Measurements from ENCODE around the gene SEMA5A.

The SEMA5A gene

DNA sequence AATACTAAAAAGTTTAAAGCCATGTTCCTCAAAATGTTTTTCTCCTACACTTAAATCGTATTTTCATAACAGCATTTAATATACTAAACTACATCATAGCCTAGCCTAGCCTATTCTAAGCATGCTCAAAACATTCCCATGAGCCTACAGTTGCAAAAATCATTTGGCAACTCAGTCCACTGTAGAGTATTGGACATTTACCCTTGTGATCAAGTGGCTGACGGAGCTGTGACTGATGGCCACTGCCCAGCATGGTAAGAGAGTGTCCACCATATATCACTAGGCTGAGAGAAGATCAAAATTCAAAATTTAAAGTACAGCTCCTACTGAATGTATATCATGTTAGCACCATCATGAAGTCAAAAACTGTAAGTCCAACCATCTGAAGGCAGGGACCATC, 30.9 kb downstream of the SEMA5A start:
- DNase-seq (ENCODE audit: low spot score): no peak

DNA sequence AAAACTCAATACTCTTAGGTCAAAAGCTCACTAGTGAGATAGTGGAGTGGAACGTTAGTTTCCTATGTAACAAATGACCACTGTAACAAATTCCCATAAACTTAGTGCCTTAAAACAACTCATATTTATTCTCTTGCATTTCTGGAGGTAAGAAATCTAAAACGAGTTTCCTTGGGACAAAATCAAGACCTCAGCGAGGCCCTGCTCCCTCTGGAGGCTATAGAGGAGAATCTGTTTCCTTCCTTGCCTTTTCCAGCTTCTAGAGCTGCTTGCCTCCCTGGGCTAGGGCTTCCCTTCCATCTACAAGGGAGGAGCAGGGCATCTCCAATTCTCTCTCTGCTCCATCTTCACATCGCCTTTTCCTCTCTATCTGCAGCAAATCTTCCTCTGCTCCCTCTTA, 32.0 kb downstream of the SEMA5A start:
- peak; percentile 42 for DNase-seq (ENCODE audit: low spot score)

DNA sequence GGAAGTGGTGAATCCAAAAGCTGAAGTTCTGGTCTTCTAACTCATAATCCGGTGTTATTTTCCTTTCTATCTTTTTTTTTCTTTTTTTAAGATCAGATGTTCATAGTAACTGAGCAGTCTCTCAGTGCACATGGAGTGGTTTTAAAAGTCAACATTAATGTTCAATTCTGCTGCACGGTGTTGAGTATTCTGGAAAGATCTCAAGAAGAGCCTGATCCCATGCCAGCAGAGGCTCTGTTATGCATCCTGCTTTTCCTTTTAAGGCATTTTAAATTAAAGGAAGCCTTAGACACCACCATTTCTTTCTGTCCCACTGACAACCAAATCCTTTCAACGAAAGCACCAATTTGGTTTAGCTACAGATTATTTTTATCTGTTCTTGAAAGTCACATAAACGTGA, 33.4 kb downstream of the SEMA5A start:
- no peak for DNase-seq (ENCODE audit: low spot score)

DNA sequence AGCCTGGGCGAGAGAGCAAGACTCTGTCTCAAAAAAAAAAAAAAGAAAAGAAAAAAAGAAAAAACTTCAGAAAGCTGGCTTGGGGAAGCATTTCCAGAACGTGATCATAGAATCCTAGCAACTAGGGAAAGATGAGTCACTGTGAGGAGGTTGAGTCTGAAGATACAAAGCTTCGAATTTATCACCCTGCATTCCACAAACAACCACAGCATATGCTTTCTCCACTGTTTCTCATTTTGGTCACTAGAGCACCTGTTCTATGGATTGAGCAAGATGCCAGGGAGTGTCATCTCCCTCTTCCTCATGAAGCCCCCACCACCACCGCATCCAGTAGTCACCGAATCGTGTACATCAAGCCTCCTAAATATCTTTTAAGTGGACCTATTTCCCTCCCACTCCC, 37.9 kb downstream of the SEMA5A start:
- DNase-seq (ENCODE audit: low spot score): no peak

DNA sequence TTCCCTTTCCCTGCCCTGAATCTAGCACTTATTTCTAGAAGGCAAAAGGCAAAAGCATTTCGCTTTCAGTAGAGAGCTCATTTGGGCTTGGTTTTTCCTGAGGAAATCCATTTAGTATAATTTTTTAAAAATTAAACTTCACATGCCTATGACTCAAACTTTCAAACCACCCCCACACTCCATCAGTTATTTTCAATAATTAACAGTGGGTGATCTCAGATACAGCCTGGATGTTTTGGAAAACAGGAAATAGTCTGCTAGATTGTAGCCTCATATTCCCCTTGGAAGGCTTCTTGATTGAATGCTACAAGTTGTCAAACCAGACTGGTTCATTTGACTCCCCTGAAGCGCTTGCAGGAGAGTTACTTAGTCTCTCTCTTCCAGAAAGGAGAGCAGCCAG, 40.6 kb downstream of the SEMA5A start:
- DNase-seq (ENCODE audit: low spot score): no peak

DNA sequence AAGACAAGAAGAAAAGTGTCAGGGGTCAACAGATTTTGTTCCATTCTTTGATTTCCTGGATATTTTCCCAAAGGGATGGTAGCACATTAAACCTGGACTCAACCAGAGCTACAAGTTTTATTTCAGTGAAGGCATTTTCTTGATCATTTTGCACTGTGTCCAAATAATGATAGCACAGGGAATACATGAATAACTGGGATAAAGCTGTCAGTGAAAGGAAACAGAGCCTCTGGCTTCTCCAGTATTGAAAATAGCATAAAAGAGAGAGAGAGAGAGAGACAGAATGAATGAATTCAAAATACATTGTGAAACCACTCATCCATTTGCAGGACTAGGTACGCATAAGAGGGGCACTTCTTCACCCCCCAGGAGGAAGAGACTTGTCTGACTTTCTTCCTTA, 43.0 kb downstream of the SEMA5A start:
- DNase-seq (ENCODE audit: low spot score): no peak

DNA sequence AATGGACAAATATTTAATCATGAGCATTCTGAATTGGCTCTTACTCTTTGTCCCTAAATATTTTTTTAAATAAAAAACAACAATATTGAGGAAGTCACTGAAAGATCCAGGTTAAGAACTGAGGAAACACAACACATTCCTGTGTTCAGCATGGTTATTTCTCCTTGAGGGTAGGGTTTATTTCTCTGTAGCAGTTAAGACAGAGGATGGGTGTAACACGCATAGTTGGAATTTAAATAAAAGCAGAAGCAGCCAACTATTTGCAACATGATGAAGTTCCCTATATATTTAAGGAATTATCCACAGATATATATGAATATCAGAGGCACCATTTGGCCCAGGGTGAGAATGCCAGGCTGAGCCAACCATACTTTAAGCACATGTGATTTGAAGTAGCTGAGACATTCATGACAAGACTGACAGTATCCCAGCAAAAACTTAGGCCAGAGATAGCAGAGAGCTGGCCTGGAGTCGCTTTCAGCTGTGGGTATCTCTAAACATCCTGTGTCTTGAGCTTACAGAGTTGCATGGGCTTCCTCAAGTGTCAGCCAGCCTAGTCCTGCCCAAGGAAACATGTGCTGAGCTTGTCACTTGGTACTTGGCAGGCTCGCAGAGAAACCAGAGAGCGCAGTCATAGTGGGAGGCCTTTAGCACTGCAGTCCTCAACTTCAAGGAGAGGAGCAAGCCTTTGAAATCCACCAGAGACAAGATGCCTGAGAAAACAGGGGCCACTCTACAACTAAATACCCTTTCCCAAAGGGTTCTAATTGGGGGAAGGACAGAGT, 43.6 kb downstream of the SEMA5A start:
- no peak for DNase-seq (ENCODE audit: low spot score)

DNA sequence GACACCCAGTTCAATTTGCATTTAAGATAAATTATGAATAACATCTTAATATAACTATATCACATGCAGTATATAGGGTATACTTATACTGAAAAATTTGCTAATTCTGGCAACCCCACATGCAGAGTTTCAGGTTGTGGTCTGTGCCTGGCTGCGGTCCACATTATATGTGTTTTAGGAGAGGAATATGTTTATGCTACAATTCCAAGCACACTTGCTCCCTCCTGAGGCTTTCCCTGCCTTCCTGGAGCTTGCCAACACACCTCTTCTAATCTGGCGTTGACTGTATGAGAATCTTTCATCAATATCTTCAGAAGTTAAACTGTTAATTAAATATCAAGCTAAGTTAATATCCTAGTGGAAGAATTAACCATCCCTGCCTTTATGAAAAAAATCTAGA, 45.2 kb downstream of the SEMA5A start:
- no peak for DNase-seq (ENCODE audit: low spot score)

DNA sequence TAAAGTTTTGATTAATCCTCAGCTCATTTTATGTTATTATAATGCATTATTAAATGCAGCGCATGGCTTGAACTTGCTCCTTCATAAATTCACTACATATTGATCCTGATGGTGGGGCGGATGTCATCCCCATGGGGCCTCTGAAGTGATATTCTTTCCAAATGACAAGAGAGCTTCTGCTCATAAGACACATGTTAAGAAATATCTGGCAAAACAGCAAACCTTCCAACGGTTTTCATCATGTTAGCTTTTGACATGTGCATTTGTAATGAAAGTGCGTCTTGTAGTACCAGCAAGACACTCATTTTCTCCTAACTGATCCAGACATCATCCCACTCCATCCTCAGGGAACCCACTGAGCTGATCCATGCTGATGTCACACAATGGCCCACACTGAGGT, 45.7 kb downstream of the SEMA5A start:
- DNase-seq (ENCODE audit: low spot score): no peak

DNA sequence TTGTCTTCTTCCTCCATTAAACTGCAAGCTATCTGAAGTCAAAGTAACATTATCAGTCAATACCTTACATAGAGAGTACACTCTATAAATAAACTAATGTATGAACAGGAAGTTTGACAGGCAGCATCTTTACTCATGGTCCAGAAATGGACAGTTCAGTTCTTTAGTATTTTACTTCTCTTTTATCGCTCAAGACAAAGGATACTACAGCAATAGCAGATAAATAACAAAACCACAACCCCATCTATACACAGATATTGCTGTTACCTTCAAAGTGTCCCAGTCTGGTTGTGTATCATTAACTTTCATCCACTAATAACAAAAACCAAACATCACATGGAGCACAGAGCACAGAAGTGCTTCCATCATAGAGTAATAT, 46.4 kb downstream of the SEMA5A start:
- no peak for DNase-seq (ENCODE audit: low spot score)

DNA sequence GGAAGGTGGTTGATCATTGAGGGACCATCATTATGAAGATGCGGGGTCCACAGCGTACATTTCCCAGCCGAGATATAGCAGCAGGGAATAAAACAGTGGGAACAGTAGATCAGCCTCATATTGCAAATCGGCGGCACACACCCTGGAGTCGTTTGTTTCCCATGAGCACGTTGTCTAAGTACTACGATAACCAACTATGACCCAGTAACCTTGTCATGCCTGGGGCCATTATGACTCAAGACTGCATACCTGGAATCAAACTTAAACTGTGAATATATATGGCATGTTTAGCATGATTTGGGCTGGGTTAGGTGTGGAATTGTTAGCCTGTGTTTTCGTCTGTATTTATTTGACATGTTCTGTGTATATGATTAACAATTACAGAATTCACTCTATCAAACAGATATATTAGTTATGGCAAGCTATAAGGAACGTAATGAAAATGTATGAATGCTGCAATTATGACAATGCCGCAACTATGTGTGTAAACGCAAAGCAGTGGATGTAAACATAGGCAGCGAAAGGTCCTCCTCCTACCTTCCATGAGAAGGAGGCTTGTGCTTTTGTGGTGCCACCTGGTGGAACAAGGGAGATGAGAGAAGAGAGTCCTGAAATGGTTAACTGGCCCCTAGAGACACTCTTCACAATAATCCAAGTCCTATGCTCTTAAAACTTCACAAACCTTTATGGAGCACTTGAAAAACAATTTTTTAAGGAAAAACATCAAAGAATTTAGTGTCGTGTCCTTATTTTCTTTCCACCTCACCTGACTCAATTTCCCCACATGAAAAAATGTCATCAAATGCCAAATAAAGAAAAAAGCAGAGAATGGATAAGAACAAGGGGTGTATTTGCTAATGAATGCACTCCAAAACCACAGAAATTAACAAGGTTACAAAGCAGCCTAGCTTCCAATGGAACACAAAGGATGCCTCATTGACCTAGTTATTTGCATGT, 47.1 kb downstream of the SEMA5A start:
- peak; percentile 49 for DNase-seq (ENCODE audit: low spot score)

DNA sequence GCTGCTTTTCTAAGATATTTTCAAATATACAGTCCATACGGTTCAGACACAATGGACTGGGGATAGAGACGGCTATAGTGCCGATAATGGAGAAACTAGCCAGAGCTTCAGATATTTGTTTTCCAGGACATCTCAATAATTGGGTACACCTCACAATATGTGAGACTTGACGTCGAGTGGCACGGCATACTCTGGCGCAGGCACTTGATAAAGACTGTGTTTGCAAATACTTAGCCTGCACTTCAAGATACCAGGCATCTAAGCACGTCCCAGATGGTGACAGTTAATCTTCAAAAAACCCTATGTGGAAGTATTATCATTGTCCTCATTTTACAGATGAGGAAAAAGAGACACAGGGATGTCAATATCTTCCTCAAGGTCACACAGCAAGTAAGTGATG, 48.5 kb downstream of the SEMA5A start:
- no peak for DNase-seq (ENCODE audit: low spot score)

DNA sequence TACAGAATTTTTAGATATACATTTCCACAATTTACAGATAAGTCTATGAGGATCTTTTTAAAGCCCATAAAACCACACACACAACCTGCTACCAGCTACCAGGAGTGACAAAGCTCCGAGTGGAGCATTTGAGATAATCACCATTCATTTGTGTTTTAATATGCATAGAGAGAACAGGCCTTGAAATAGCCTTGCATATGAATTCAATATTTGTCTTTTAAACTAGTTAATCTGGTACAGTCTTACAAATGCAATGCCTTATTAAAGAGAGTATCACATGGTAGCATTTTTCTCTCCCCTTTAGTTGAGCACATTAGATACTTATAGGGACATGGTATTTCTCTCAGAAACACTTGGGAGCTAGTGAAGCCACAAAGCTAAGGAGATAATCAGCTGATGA, 49.1 kb downstream of the SEMA5A start:
- no peak for DNase-seq (ENCODE audit: low spot score)

DNA sequence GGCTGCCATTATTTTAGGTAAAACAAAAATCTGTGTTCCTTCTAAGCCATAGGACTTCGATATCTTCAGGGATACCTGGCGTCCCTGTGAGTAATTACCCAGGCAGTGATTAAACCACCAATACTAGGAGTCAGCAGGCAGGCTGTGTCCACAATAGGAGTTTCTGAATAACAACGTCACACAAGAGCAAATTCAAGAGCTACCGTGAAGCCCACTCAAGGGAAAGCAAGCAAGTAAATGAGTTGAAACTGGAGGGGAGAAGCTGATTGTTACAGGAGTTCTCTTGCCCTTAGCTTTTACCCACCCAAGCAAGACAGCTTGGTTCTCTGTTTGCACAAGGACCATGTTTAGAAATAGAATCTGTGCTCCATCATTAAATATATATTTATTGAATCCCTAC, 50.8 kb downstream of the SEMA5A start:
- no peak for DNase-seq (ENCODE audit: low spot score)

DNA sequence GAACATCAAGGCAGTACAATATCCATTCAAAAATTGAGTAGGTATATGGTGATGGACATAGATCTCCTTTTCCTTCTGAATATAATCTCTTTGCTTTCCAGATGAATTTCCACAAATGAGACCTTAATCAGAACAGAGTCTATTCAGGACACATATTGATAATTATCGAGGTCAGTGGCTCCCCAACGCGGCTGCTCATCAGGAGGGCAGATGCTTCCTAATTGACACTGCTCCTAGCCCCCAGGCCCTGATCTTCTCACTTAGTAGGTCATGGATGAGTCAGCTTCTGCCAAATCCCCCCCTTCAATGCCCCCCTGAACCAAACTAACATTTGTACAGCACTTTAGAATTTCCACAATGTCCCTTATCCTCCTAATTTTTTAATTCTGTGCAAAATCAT, 51.6 kb downstream of the SEMA5A start:
- no peak for DNase-seq (ENCODE audit: low spot score)

DNA sequence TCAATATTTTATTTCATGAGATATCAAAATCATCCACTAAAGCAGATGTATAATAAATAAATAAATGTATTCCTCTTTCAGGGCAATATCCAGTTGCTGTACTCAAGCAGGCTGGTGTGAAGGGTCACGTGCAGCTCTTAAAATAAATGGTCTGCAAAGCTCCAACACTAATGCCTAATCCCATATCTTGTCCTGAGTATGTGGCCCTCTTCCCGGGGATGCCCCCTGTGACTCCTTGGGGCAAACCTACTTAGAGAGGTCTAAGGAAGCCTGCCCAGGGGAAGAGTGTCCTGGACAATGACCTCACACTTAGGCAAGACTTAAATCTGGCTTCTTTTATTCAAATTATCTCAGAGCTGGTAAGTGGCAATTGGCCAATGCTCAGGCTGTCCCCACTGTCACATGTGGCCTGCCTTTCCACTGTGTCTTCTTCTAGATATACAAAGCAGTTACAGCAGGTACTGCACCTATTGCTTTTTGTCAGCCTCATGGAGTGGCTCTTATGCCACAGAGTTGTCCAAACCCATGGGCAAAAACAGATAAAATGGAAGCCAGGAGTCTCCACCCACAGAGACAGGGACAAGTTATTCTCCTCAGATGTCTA, 55.3 kb downstream of the SEMA5A start:
- no peak for DNase-seq (ENCODE audit: low spot score)

DNA sequence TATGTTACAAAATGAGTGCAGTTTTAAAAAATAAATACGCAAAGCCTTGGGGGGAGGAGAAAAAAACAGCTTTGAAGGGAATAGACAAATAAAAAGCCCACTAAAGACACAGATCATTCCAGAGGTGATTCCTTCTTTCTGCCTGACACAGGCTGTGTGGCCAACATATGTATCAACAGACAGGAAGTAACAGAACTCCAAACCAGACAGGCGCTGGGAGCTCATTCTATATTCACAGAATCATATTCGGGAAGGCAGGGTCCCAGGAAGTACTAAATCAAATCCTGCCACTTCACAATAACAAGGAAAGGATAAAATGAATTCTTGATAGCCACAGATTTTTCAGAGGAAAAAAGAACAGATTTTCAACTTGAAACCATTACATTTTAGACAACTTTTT, 62.1 kb downstream of the SEMA5A start:
- no peak for DNase-seq (ENCODE audit: low spot score)

DNA sequence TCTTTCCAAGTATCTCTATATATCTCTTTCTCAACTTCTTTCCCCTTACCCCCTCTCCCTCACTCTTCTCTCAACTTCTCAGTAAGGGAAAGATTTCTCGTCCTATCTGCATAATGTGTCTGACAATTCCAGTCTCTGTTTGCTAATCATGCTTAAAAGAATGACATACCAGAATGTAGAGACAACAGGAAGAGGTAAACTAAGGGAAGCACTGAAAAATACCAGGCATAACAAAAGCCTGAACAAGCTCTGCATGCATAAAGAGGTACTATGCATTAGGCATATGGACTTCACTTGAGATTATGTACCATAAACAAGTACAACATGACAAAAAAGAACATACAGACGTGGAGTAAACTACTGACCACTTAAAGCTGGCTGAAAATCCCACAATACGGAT, 62.6 kb downstream of the SEMA5A start:
- no peak for DNase-seq (ENCODE audit: low spot score)

DNA sequence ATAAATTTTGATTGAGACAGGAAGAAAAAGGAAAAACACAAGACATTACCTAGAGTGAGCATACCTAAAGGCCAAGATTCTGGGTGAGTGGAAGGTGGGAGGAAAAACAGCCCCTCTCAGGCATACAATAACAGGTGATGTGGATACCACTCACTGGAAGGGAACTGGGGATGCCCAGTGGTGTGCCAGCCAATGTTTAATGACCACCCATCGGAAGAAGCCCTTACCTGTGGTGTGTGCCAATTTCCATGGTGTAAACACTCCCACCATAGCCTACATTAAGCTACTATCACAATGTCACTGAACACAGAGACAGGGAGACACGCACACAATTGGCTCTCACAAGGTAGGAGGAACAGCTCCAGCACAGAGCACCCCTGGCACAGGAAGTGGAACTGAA, 63.5 kb downstream of the SEMA5A start:
- no peak for DNase-seq (ENCODE audit: low spot score)

DNA sequence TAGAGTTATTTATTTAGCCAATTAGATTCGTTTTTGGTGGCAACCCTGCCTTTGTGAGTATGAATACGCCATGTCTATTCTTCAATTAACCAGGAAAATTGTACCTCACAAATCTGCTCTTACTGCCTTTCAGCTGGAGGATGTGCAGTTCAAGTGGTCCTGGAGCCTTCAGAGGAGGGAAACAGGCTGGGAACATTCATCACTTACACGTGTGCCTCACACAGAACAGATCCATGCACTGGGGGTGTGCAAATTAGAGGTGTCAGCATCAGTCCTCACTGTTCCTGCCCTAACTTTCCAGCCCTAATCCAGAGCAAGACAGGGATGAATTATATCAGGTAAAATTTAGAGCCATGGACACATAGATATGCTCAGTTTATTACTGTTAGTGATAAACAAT, 65.4 kb downstream of the SEMA5A start:
- no peak for DNase-seq (ENCODE audit: low spot score)

DNA sequence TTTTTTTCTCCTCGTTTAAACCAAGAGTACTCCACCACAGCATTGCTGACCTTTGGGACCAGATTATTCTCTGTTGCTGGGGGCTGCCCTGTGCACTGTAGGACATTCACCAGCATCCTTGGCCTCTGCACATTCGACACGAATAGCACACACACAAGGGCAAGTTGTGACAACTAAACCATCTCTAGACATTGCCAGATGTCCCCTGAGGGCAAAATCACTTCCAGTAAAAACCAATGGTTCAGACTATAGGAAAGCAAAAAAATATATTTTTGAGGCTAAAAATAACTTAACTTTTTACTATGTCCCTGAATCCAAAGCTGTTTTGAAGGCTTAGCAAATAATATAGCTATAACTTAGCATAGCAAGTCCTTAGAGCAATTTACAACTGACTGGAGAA, 65.9 kb downstream of the SEMA5A start:
- DNase-seq (ENCODE audit: low spot score): no peak

DNA sequence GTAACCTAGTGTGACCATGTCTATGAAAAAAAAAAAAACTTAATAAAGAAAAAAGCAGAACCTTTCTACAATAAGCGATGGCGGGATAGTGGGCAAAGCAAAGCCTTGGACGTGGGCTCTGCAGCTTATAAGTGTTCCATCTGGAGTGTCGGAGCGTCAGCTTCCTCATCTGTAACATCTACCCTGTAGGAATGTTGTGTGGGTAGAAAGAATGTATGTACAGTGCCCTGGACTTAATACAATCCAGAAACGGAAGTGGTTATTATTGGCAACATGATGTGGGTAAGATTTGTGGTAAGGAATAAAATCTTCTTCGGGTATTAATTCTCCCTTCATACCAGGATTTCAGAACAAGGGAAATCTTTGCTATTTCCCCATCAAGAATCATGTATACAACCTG, 66.5 kb downstream of the SEMA5A start:
- no peak for DNase-seq (ENCODE audit: low spot score)

DNA sequence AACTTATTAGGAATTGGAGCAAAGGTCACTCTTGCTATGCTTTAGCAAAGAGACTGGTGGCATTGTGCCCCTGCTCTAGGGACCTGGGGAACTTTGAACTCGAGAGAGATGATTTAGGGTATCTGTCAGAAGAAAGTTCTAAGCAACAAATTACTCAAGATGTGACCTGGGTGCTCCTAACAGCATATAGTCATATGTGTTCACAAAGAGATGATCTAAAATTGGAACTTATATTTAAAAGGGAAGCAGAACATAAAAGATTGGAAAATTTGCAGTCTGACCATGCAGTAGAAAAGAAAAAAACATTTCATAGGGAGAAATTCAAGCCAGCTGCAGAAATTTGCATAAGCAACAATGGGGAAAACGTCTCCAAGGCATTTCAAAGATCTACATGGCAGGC, 68.3 kb downstream of the SEMA5A start:
- DNase-seq (ENCODE audit: low spot score): no peak
